Stomach (tissue), 9 donors: Measurements from ENCODE around the gene CLIC1. TPM values are rescaled to one million over a fixed set of nuclear protein-coding genes. Genes with fewer than 3 reads are reported as not detected.

Experiments
- DNase-seq, 2 donors: peaks; one replicate each; pipeline versions ENCODE4 v3.0.0 to v3.0.0-alpha.2; 2013 to 2019
- H3K27ac ChIP-seq, 5 donors: fragments of 200-600 bp in 4 of 5; sonication (generic) in 4 of 5; one replicate each; pipeline ENCODE4 v1.5.1; 2013 to 2019; ENCODE audit warnings: mild to moderate bottlenecking in 1 of 5, moderate library complexity in 1 of 5
- H3K27me3 ChIP-seq, 3 donors: fragments of 200-600 bp; sonication (generic); one replicate each; pipeline ENCODE4 v1.5.1; 2017 to 2019; ENCODE audit warnings: mixed run types in 1 of 3
- H3K36me3 ChIP-seq, 4 donors: fragments of 200-600 bp; sonication (generic); 1 replicate in 3 of 4; 2 replicates in 1 of 4; pipeline ENCODE4 v1.5.1; 2016 to 2019
- H3K4me1 ChIP-seq, 4 donors: fragments of 200-600 bp; sonication (generic); one replicate each; pipeline ENCODE4 v1.5.1; 2016 to 2019
- H3K4me3 ChIP-seq, 4 donors: fragments of 200-600 bp; sonication (generic) in 3 of 4; one replicate each; pipeline ENCODE4 v1.5.1; 2016 to 2019; ENCODE audit warnings: mild to moderate bottlenecking in 1 of 4
- H3K9me3 ChIP-seq, 4 donors: fragments of 200-600 bp; sonication (generic); one replicate each; pipeline ENCODE4 v1.5.1; 2016 to 2019
- EP300 ChIP-seq: sonication (generic); formaldehyde crosslinking; IDR thresholded peaks from one replicate; pipeline ENCODE4 v1.6.1; 2017; ENCODE audit warnings: antibody characterized with exemption
- POLR2A ChIP-seq, 4 donors: fragments of 450-650 bp; IDR thresholded peaks; one replicate each; pipeline ENCODE4 v1.6.1; 2016; ENCODE audit warnings: antibody characterized with exemption in 4 of 4, control low read depth in 2 of 4, mild to moderate bottlenecking in 1 of 4, moderate library complexity in 1 of 4
- POLR2AphosphoS5 ChIP-seq, 3 donors: sonication (generic); formaldehyde crosslinking; IDR thresholded peaks; one replicate each; pipeline ENCODE4 v1.6.1; 2016; ENCODE audit warnings: antibody characterized with exemption in 3 of 3
- WGBS, 5 donors: extraction: QIAGEN DNeasy Blood & Tissue Kit in 3 of 5; methylation state at CpG; one replicate each; pipeline versions ENCODE4 v1.1.5 to v1.1.7; 2013 to 2018; 5-methylcytosine and 5-hydroxymethylcytosine counted together
- intact Hi-C: fragments of 100-400 bp; cut with DNase I; formaldehyde crosslinking; loops from one replicate; pipeline ENCODE4 v1.15.1; 2023; ENCODE audit warnings: low total_unique reads
- polyA plus RNA-seq, 3 donors: library from polyadenylated mRNA; stranded (reverse); fragments of 200-250 nt; gene quantifications; one replicate each; pipeline ENCODE4 v1.2.3, GENCODE V29; 2013
- total RNA-seq, 5 donors: library from RNA; depleted of rRNA; stranded (reverse); fragments of >200 nt; gene quantifications; one replicate each; pipeline versions ENCODE4 v1.1.0 to v1.2.3, GENCODE V29; 2014 to 2016
- TF ChIP-seq, protein P1 (sequence below), 7 experiments: fragments of 450-650 bp in 4 of 7; fragments of 200-600 bp in 3 of 7; sonication (generic) in 3 of 7; IDR thresholded peaks; one replicate each; pipeline ENCODE4 v1.5.1; 2016 to 2019; ENCODE audit warnings: antibody characterized with exemption in 7 of 7, control low read depth in 2 of 7, mild to moderate bottlenecking in 1 of 7
- donor health status: healthy with polysubstance abuse.
- donor health status: Bipolar disorder and iron deficiency.
- donor health status: healthy.

Gene CLIC1
- total and polyA plus RNA-seq, 8 donors, result 33.8 to 597 (median 278) TPM

DNA sequence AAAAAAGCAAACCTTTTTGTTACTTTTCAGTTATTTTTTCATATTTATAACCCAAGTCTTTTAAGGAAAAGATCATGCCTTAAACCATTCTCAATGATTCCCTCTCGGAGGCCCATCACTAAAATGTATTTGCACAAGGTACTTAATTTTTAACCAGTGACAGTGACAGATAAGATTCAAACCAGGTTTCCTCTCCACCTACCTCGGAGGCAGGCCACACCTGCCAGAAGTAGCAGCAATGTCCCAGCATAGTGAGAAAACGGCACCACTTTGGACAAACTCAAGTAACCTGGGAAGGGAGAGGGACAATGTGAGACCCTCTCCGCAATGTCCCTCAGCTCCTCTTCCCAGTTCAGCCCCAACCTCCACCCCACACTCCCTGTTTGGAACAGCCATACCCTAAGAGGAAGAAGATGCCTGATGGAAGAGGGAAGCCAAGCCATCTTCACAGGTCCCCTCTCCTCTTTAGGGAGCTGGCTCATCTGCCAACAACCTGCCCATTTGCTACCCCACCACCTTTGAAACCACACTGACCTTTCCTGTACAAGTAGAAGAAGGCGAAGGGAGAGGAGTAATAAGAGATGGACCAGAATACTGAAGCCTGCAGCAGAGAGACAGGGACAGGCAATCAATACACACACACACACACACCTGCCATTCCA, 35.5 kb downstream of the CLIC1 start:
- 61 to 82% (median 70%) methylated on average over 5 of the region's 5 CpGs for WGBS, 5 donors

DNA sequence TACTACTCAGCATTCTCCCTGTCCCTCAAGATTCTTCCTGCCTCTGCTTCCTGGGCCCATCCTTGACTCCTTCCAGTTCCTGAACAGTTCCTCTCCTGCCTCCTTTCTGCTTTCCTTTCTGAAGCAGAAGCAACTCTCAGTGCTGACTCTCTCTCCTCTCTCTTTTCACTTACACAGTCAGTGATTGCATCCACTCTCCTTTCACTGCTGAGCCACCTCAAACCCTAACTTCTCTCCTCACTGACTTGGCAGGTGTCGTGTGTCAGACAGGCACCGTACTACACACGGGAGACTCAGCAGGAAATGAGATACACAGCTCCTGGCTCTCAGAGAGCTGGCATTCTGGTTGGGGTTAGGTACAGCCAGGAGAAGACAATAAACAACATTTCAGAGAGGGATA, 38.8 kb downstream of the CLIC1 start:
- H3K4me3 ChIP-seq, result no peak overlapping the region
- H3K9me3 ChIP-seq, result no peaks in the 10 kb centered on the region
- H3K27ac ChIP-seq, result no peak overlapping the region
- 35 to 45% (median 39%) methylated on average over 3 of the region's 3 CpGs for WGBS, 5 donors
- peaks cover 42 to 85% (median 80%) of the 10 kb centered on the region in 4 donors for H3K36me3 ChIP-seq
- H3K4me1 ChIP-seq, result peaks cover 11 to 36% (median 20%) of the 10 kb centered on the region in 4 donors
- TF ChIP-seq POLR2AphosphoS5 (IDR thresholded peaks at IDR 0.05) (no peak), EP300 (no peak), POLR2A (IDR thresholded peaks at IDR 0.05) (no peak)
- TF ChIP-seq, protein P1, sequence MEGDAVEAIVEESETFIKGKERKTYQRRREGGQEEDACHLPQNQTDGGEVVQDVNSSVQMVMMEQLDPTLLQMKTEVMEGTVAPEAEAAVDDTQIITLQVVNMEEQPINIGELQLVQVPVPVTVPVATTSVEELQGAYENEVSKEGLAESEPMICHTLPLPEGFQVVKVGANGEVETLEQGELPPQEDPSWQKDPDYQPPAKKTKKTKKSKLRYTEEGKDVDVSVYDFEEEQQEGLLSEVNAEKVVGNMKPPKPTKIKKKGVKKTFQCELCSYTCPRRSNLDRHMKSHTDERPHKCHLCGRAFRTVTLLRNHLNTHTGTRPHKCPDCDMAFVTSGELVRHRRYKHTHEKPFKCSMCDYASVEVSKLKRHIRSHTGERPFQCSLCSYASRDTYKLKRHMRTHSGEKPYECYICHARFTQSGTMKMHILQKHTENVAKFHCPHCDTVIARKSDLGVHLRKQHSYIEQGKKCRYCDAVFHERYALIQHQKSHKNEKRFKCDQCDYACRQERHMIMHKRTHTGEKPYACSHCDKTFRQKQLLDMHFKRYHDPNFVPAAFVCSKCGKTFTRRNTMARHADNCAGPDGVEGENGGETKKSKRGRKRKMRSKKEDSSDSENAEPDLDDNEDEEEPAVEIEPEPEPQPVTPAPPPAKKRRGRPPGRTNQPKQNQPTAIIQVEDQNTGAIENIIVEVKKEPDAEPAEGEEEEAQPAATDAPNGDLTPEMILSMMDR (IDR thresholded peaks at IDR 0.05), result no peak
- intact Hi-C loops, result no loop called here
- H3K27me3 ChIP-seq, result no peaks in the 10 kb centered on the region
- DNase-seq, result no peak

More for the DNA sequence above, 35.5 kb downstream of the CLIC1 start:
- H3K27ac ChIP-seq, result peak overlapping the region in 1 of 5 donors; percentile 51
- H3K27me3 ChIP-seq, result no peaks in the 10 kb centered on the region
- H3K36me3 ChIP-seq, result peaks cover 15 to 52% (median 46%) of the 10 kb centered on the region in 4 donors
- H3K4me3 ChIP-seq, result peak overlapping the region in 2 of 4 donors; percentile 63 to 83
- intact Hi-C loops, result no loop called here
- peaks cover 11 to 44% (median 26%) of the 10 kb centered on the region in 4 donors for H3K4me1 ChIP-seq
- H3K9me3 ChIP-seq, result no peaks in the 10 kb centered on the region
- no peak for TF ChIP-seq POLR2AphosphoS5 (IDR thresholded peaks at IDR 0.05)
- no peak for TF ChIP-seq EP300
- no peak for TF ChIP-seq POLR2A (IDR thresholded peaks at IDR 0.05)
- TF ChIP-seq, protein P1 (IDR thresholded peaks at IDR 0.05), result no peak
- no peak for DNase-seq

DNA sequence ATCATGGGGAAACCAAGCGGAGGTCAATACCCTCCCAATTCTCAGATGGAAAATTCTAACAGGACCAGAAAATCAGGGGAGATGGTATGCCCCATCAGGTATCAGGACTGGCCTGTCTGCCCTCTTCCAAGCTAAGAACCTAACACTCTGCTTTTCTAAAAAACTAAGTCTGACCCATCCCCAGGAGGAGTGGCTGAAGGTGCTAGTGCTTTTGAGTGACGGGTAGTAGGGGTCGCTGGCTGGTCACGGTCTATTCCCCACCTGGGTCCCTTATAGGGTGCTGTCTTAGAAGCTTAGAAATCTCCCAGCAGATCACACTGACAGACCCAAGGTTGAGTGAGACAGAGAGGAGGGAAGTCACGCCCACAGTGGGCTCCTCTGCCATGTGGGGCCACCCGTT, 42.8 kb downstream of the CLIC1 start:
- intact Hi-C loops, result no loop called here
- Histone ChIP-seq H3K9me3 (no peaks in the 10 kb centered on the region), H3K27ac (no peak overlapping the region), H3K27me3 (no peaks in the 10 kb centered on the region), H3K4me3 (no peak overlapping the region), H3K4me1 (peaks cover 4 to 22% (median 12%) of the 10 kb centered on the region in 4 donors), H3K36me3 (peaks cover 74 to 100% (median 97%) of the 10 kb centered on the region in 4 donors)
- DNase-seq, result no peak
- 80 to 100% (median 92%) methylated on average over 4 to 6 of the region's 6 CpGs for WGBS, 5 donors
- TF ChIP-seq EP300, result no peak
- TF ChIP-seq, protein P1 (IDR thresholded peaks at IDR 0.05), result no peak
- TF ChIP-seq POLR2A (IDR thresholded peaks at IDR 0.05), result no peak
- no peak for TF ChIP-seq POLR2AphosphoS5 (IDR thresholded peaks at IDR 0.05)

DNA sequence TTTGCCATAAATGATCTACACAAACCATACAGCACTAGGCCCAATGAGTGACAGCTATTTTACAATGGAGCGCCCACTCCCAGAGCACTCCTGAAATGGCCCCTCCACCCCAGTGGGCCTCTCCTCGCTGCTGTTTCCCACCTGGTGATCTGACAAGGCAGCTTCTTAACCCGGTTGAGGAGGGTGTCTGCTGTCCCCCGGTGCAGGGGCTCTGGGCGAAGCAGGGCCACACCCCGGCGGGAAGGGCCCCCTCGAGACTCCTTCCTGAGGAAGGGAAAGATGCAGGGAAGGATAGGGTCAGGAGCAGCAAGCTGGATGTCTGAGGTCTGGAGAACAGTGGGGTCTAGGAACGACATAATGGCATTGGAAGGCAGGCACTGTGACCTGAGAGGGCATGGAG, 43.4 kb downstream of the CLIC1 start:
- Histone ChIP-seq H3K4me3 (no peak overlapping the region), H3K27ac (no peak overlapping the region), H3K9me3 (no peaks in the 10 kb centered on the region), H3K4me1 (peaks cover 4 to 20% (median 12%) of the 10 kb centered on the region in 4 donors), H3K27me3 (no peaks in the 10 kb centered on the region), H3K36me3 (peaks cover 80 to 100% (median 100%) of the 10 kb centered on the region in 4 donors)
- DNase-seq, result no peak
- TF ChIP-seq POLR2A (IDR thresholded peaks at IDR 0.05) (no peak), POLR2AphosphoS5 (IDR thresholded peaks at IDR 0.05) (no peak), EP300 (no peak)
- TF ChIP-seq, protein P1 (IDR thresholded peaks at IDR 0.05), result no peak
- intact Hi-C loops, result no loop called here
- WGBS, 5 donors, result 87 to 91% (median 89%) methylated on average over 9 of the region's 9 CpGs
